Measurements from ENCODE around the gene CDC26.
A peak's percentile ranks its signal among the peaks of the same experiment; 100 is the strongest.
"Not testable (repeated sequence)": the region's sequence is repeated elsewhere in the genome, so short reads cannot be mapped to it uniquely, and the experiment has no call there.

Gene CDC26

GRCh38 chr9:113275157-113276131, at the start of gene CDC26, which contains the start of gene PRPF4:
CDC26 (minus strand) TSS chr9:113275572; CDS start chr9:113272507, 3,065 bp downstream.
PRPF4 (plus strand) TSS chr9:113275658; CDS start chr9:113275744, 86 bp downstream.
- DNase-seq, result peak; percentile 95

DNA sequence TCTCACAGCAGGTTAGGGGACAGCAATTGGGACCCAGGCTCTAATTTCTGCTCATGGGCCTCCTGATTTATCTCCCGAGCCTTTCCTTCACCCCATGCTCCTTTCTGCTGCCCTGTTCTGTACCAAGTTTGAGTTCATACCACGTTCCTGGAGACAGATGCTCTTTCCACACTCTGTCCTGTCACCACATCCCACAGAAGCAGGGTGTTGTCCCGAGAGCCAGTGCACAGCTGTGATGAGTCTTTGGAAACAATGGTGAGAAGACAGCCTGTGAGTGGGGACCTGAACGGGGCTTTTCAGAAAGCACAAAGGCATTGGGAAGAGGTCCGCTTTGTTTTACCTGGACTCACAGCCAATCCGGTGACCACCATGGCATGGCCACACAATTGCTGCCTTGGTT, 47.3 kb upstream of the CDC26 start:
- DNase-seq, result no peak

GRCh38 chr9:113320051-113320450, 44.7 kb upstream of the CDC26 start:
- no peak for DNase-seq

GRCh38 chr9:113319054-113319453, 43.7 kb upstream of the CDC26 start:
- no peak for DNase-seq

- DNase-seq, result no peak
Observed at GRCh38 chr9:113317777-113318176, 42.4 kb upstream of the CDC26 start.

- DNase-seq, result no peak
Observed at GRCh38 chr9:113316030-113316429, 40.7 kb upstream of the CDC26 start.

GRCh38 chr9:113315231-113315630, 39.9 kb upstream of the CDC26 start:
- DNase-seq, result no peak

DNA sequence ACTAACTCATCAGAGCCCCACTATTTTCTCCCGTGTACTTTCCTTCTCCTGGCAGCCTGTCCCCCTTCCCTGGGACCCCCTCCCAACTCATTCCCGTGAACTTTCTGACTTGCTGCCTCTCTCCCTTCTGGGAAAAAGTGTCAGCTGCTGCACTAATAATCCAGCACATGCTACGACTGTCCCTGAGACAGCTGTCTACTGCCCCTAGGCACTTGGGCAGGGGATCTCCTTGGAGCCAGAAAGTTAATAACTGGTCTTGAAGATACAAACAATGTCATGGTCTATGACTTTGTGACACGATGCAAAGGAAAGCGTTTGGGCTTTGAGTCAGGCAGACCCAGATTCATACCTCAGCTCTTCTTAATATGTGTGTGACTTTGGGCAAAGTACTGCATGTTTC, 37.9 kb upstream of the CDC26 start:
- DNase-seq, result no peak

DNA sequence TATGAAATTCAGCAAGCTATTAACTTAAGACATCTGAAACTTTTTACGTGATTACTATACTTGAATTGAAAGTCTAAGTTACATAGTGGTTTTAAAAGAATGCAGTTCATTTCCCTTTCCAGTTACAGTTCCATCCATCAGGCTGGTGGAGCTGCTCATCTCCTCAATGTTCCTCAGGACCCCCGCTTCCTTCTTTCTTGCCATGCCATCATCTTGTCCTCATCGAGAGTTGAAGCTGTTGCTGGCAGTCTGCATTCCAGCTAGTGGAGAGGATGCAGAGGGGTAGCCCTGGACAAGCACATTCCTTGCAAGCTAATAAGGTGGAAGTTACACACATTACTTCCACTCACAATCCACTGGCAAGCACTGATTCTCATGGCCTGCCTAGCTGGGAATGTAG, 36.6 kb upstream of the CDC26 start:
- DNase-seq, result no peak

DNA sequence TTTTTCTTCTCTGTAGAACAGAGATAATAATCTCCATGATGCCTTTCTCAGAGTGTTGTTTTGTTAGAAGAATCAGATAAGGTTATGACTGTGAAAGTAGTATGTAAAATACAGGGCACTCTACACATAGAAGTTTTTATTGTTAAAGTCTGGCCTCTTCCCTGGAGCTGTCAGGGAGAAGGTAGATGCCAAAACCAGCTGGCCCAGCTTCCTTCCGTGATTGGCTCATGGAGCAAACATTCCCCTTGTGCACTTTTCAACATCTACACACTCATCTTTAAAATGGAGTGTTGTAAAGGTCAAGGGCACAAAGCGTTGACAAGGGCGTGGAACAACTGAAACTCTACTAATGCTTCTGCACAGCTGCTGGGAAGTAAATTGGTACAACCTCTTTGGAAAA, 35.2 kb upstream of the CDC26 start:
- no peak for DNase-seq

DNA sequence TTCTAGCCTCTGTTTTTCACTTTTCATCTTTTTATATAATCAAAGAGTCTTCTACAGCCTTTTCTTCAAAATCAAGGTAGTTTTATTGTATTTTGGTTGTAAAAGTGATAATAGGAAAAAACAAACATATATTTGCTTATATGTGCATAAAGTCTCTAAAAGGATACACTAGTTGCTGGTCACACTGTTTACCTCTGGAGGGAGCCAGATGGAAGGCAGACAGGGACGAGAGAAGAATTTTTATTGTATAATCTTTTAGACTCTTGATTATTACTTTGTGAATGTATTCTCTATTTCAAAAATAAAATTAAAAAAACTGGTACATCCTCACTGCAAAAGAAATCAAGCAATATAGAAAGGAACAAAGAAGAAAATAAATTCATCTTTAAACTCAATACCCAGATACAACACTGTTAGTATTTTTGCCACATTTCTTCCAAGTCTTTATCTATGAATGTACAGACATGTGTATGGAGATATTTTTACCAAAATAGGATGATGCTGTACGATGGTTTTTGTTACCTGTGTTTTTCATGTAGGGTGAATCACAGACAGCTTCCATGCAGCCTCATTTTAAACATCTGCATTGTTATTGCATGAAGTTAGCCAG, 33.9 kb upstream of the CDC26 start:
- DNase-seq, result peak; percentile 50

DNA sequence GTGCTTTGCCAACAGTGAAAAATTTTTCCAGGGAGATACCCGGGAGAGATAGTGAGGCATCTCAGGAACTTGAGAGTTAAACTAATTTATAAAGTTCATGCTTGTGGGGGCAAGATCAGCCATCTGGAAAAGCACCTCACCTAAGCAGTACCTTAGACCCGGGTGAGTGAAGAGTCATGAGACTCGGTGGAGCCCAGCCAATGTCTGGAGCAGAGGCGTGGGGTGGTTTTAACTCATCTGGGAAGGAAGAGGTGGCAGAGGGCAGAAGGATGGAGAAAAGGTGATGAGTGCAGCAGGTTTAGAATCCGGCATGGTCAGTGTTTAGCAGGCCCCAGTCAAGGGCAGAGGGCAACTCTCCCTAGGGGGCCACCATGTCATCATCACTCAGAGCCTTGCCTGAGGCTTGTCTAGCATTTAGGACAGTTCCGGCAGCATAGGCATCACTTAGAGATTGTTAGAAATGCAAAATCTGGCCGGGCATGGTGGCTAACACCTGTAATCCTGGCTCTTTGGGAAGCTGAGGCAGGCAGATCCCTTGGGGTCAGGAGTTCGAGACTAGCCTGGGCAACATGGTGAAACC, 32.1 kb upstream of the CDC26 start:
- no peak for DNase-seq

DNA sequence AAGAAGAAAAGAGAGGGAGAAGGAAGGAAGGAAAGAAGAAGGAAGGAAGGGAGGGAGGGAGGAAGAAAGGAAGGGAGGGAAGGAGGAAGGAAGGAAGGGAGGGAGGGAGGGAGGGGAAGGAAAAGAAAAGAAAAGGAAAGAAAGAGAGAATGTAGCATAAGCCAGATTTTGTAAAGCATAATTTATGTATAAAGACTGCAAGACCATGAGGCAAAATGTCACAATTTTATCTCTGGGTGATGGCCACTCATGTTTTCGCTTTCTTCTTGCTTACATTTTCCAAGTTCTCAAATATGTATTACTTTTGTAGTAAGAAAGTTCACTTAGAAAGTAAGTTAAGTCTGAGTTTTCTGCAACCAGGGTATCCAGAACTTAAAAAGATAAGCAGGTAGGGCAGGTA, 31.2 kb upstream of the CDC26 start:
- no peak for DNase-seq

GRCh38 chr9:113302792-113303418, 27.5 kb upstream of the CDC26 start, which contains the start of gene RNF183:
RNF183 (minus strand) TSS chr9:113303376; CDS start chr9:113298184, 5,192 bp downstream.
- no peak for DNase-seq

- no peak for DNase-seq
Observed at GRCh38 chr9:113301548-113301947, 26.2 kb upstream of the CDC26 start.

- DNase-seq, result no peak
Observed at GRCh38 chr9:113299800-113300292, 24.5 kb upstream of the CDC26 start.

DNA sequence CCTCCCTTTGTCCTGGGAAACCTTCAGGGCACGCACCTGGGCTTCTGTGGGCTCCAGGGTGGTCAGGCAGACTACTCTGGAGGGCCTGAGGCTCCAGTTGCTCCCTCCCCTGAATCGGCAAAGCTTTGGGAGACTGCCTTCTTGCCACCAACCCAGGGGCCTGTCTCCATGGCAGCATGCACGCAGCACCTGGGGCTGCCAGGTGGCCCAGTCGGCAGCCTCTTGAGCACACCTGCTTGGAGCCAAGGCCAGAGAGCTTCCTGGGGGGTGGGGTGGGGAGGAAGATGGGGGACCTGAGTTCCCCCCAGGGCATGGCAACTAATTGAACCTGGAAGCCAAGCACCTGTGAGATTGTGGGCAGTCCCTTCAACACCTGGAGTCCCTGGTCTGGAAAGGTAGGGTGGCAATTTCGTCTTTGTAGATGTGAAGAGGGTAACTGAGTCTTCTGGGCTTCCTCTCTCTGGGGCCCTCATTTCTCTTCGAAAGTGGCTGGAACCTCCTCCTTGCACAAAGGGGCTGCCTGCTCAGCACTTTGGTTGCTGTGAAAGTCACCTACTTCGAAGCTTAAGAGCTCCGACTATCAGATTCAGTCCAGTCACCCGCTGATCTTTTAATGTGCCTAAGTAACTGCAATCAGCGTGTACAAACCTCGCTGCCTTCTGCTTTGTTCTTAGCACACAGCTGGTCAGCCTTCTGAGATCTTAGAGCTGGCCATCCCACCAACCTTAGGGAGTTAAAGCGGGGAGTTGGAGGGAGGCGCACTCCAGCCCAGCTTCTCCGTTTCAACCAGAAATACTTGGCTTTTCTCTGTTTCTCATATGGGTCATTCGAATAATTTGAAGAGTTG, 23.8 kb upstream of the CDC26 start:
- no peak for DNase-seq

DNA sequence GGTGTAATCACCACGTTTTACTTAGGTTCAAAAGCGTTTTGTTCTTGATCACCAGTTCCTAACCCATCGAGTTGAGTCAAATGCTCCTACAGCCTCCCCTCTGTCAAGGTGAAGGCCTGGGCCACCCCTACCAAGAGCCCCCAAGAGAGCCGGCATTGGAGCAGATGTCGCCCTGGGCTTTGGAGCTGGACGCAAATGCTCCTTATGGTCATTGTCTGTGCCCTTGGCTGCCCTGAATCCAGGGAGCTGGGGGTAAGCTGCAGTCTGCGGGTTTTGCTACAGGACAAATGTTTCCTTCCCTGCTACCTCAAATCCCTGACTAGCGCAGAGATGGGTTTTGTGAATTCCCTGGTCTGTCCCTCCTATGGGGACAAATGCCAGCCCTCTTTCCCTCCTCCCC, 22.9 kb upstream of the CDC26 start:
- DNase-seq, result no peak

- DNase-seq, result no peak
Observed at GRCh38 chr9:113296796-113297558, 21.6 kb upstream of the CDC26 start.

GRCh38 chr9:113296247-113296646, 20.9 kb upstream of the CDC26 start:
- DNase-seq, result not testable (repeated sequence)

- no peak for DNase-seq
Observed at GRCh38 chr9:113293285-113293878, 18.0 kb upstream of the CDC26 start.

All from CD4-positive, alpha-beta T cell treated with Interleukin-21 for 1 hour (primary cell).